ENCODE results near the gene GPR161.

- TF ChIP-seq POLR2AphosphoS5 (IDR thresholded peaks at IDR 0.05; ENCODE audit: low read depth) (no peak), JUNB (IDR thresholded peaks at IDR 0.05; ENCODE audit: unreplicated experiment) (no peak), CTCF (conservative IDR thresholded peaks at IDR 0.05; ENCODE audit: low read depth in 2 of 2) (no peak), ZNF114 (CRISPR knock-in tag; IDR thresholded peaks at IDR 0.05) (no peak), EZH2 (IDR thresholded peaks at IDR 0.05; ENCODE audit: low read depth, unreplicated experiment) (no peak), EZH2phosphoT487 (IDR thresholded peaks at IDR 0.05; ENCODE audit: unreplicated experiment) (no peak), REST (IDR thresholded peaks at IDR 0.05; ENCODE audit: unreplicated experiment) (no peak)
These were observed 85.8 kb downstream of the GPR161 start for GRCh38 chr1:168050880-168051279.
